Gastrocnemius medialis (tissue), 4 donors: ENCODE measurements around the gene EIF1AX. TPM values are rescaled to one million over a fixed set of nuclear protein-coding genes. Genes with fewer than 3 reads are reported as not detected.

Source experiments
- ATAC-seq, 2 donors: fragments of 150-250 bp; one replicate each; pipeline ENCODE4 v1.9.1; 2016
- DNase-seq, 2 donors: peaks; one replicate each; pipeline ENCODE4 v3.0.0-alpha.2; 2019
- H3K27ac ChIP-seq, 4 donors: fragments of 200-600 bp; sonication (generic); 1 replicate in 1 of 4; 2 replicates in 3 of 4; pipeline ENCODE4 v1.5.1; 2016 to 2018; ENCODE audit warnings: mild to moderate bottlenecking in 2 of 4, moderate library complexity in 1 of 4
- H3K27me3 ChIP-seq, 3 donors: fragments of 200-600 bp; sonication (generic) in 2 of 3; 1 replicate in 1 of 3; 2 replicates in 2 of 3; pipeline versions ENCODE4 v1.5.1 to v1.6.0; 2016 to 2019; ENCODE audit warnings: mild to moderate bottlenecking in 1 of 3, moderate library complexity in 1 of 3
- H3K36me3 ChIP-seq, 2 donors: fragments of 200-600 bp; sonication (generic) in 1 of 2; one replicate each; pipeline ENCODE4 v1.5.1; 2017 to 2018
- H3K4me1 ChIP-seq, 2 donors: fragments of 200-600 bp; sonication (generic) in 1 of 2; one replicate each; pipeline ENCODE4 v1.5.1; 2016 to 2017; ENCODE audit warnings: mild to moderate bottlenecking in 2 of 2
- H3K4me3 ChIP-seq, 4 donors: fragments of 200-600 bp; sonication (generic) in 3 of 4; 1 replicate in 1 of 4; 2 replicates in 3 of 4; pipeline ENCODE4 v1.5.1; 2016 to 2019; ENCODE audit warnings: mild to moderate bottlenecking in 2 of 4
- H3K9me3 ChIP-seq, 3 donors: fragments of 200-600 bp; sonication (generic) in 2 of 3; 1 replicate in 1 of 3; 2 replicates in 2 of 3; pipeline ENCODE4 v1.5.1; 2016 to 2019
- POLR2A ChIP-seq, 2 donors: fragments of 450-650 bp; IDR thresholded peaks; one replicate each; pipeline ENCODE4 v1.6.1; 2017; ENCODE audit warnings: antibody characterized with exemption in 2 of 2, mild to moderate bottlenecking in 2 of 2, moderate library complexity in 2 of 2
- in situ Hi-C, 4 donors: fragments of 200-750 bp; cut with MboI; loops; one replicate each; pipeline versions ENCODE4 v1.15.0 to v1.8.0; 2017; ENCODE audit warnings: low sequenced_read_pairs in 4 of 4
- intact Hi-C: fragments of 100-400 bp; cut with DNase I; formaldehyde crosslinking; loops from one replicate; pipeline ENCODE4 v1.15.1; 2023; ENCODE audit warnings: low total_unique reads
- total RNA-seq, 4 donors: library from RNA; depleted of rRNA; stranded (reverse); fragments of >200 nt; gene quantifications; one replicate each; pipeline versions ENCODE4 v1.1.0 to v1.2.3, GENCODE V29; 2016
- TF ChIP-seq, protein P1 (sequence below), 5 experiments: fragments of 450-650 bp in 3 of 5; fragments of 200-600 bp in 2 of 5; sonication (generic) in 2 of 5; IDR thresholded peaks in 4 of 5; conservative IDR thresholded peaks in 1 of 5; 1 replicate in 4 of 5; 2 replicates in 1 of 5; pipeline ENCODE4 v1.5.1; 2016 to 2019; ENCODE audit warnings: antibody characterized with exemption in 5 of 5, mild to moderate bottlenecking in 3 of 5, moderate library complexity in 3 of 5

Gene EIF1AX
- 100 to 1,000 TPM in 2 of 4 donors, 10 to 100 TPM in 2; 61.0 to 124 (median 88.9) TPM for total RNA-seq

GRCh38 chrX:20141281-20142220, at the start of gene EIF1AX:
TSS of gene EIF1AX (minus strand) at chrX:20141838. CDS start at chrX:20141640, 198 bp downstream.
- in situ Hi-C loops, result no loop called here
- H3K4me1 ChIP-seq, result peaks cover 13 to 21% of the 10 kb centered on the region in 2 donors
- peak; percentile 94 to 97 for DNase-seq
- peaks cover 2 to 28% of the 10 kb centered on the region in 2 donors for H3K36me3 ChIP-seq
- peak within 1 kb of the TSS; percentile 71 to 98 (median 90) for H3K4me3 ChIP-seq
- H3K27ac ChIP-seq, result peak within 1 kb of the TSS; percentile 92 to 97 (median 95)
- TF ChIP-seq, protein P1, sequence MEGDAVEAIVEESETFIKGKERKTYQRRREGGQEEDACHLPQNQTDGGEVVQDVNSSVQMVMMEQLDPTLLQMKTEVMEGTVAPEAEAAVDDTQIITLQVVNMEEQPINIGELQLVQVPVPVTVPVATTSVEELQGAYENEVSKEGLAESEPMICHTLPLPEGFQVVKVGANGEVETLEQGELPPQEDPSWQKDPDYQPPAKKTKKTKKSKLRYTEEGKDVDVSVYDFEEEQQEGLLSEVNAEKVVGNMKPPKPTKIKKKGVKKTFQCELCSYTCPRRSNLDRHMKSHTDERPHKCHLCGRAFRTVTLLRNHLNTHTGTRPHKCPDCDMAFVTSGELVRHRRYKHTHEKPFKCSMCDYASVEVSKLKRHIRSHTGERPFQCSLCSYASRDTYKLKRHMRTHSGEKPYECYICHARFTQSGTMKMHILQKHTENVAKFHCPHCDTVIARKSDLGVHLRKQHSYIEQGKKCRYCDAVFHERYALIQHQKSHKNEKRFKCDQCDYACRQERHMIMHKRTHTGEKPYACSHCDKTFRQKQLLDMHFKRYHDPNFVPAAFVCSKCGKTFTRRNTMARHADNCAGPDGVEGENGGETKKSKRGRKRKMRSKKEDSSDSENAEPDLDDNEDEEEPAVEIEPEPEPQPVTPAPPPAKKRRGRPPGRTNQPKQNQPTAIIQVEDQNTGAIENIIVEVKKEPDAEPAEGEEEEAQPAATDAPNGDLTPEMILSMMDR (IDR thresholded peaks at IDR 0.05 in 4 of 5, conservative IDR thresholded peaks at IDR 0.05 in 1 of 5), result no peak
- TF ChIP-seq POLR2A (IDR thresholded peaks at IDR 0.05), result peak; percentile 97 to 98
- ATAC-seq, result peak; percentile 97
- H3K27me3 ChIP-seq, result no peaks in the 10 kb centered on the region
- H3K9me3 ChIP-seq, result no peaks in the 10 kb centered on the region
- intact Hi-C loops, result loop anchor here (5.0 to 10.0 kb wide), 3 partner anchors 76 to 303 kb away; partner anchors contain the start of gene RPS6KA3

- TF ChIP-seq, protein P1 (IDR thresholded peaks at IDR 0.05 in 4 of 5, conservative IDR thresholded peaks at IDR 0.05 in 1 of 5), result no peak
- TF ChIP-seq POLR2A (IDR thresholded peaks at IDR 0.05), result no peak
- no peaks in the 10 kb centered on the region for H3K27me3 ChIP-seq
- intact Hi-C loops, result no loop called here
- peaks cover 0 to 47% of the 10 kb centered on the region in 2 donors for H3K36me3 ChIP-seq
- no peak overlapping the region for H3K4me3 ChIP-seq
- H3K27ac ChIP-seq, result no peak overlapping the region
- no peaks in the 10 kb centered on the region for H3K4me1 ChIP-seq
- no peak for ATAC-seq
- H3K9me3 ChIP-seq, result no peaks in the 10 kb centered on the region
- no peak for DNase-seq
- in situ Hi-C loops, result no loop called here
These were observed 47.5 kb upstream of the EIF1AX start for GRCh38 chrX:20189171-20189570.

- intact Hi-C loops, result no loop called here
- ATAC-seq (no peak), DNase-seq (no peak)
- H3K4me3 ChIP-seq, result no peak overlapping the region
- no peaks in the 10 kb centered on the region for H3K4me1 ChIP-seq
- H3K36me3 ChIP-seq, result peaks cover 0 to 25% of the 10 kb centered on the region in 2 donors
- H3K27me3 ChIP-seq, result no peaks in the 10 kb centered on the region
- TF ChIP-seq, protein P1 (IDR thresholded peaks at IDR 0.05 in 4 of 5, conservative IDR thresholded peaks at IDR 0.05 in 1 of 5), result no peak
- H3K9me3 ChIP-seq, result no peaks in the 10 kb centered on the region
- in situ Hi-C loops, result no loop called here
- no peak overlapping the region for H3K27ac ChIP-seq
These were observed 40.1 kb upstream of the EIF1AX start for GRCh38 chrX:20181598-20182329.

DNA sequence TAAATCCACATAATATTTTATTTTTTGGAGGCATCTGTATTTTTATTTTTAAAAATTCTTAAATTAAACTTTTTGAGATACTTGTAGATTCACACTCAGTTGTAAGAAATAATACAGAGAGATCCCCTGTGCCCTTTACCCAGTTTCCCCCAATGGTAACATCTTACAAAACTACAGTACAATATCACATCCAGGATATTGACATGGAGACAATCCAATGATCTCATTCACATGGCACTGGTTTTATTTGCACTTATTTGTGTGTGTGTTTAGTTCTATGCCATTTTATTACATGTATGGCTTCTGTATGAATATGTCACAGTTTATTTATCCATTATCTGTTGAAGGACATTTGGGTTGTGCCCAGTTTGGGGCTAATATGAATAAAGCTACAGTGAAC, 35.5 kb upstream of the EIF1AX start:
- ATAC-seq (no peak), DNase-seq (no peak)
- TF ChIP-seq, protein P1 (IDR thresholded peaks at IDR 0.05 in 4 of 5, conservative IDR thresholded peaks at IDR 0.05 in 1 of 5), result no peak
- no peak for TF ChIP-seq POLR2A (IDR thresholded peaks at IDR 0.05)
- H3K9me3 ChIP-seq, result no peaks in the 10 kb centered on the region
- no peak overlapping the region for H3K27ac ChIP-seq
- in situ Hi-C loops (no loop called here), intact Hi-C loops (no loop called here)
- H3K27me3 ChIP-seq, result peaks cover 0 to 3% (median 0%) of the 10 kb centered on the region in 3 donors
- peaks cover 0 to 40% of the 10 kb centered on the region in 2 donors for H3K36me3 ChIP-seq
- no peak overlapping the region for H3K4me3 ChIP-seq
- no peaks in the 10 kb centered on the region for H3K4me1 ChIP-seq
